HG02610 (cell line): Measurements from ENCODE around the gene AOAH.
"Not testable (repeated sequence)": the region's sequence is repeated elsewhere in the genome, so short reads cannot be mapped to it uniquely, and the experiment has no call there.

Experiments used
- ATAC-seq: cut with Tn5 transposase; IDR thresholded peaks from one replicate; pipeline ENCODE4 v1.9.1; 2021; ENCODE audit warnings: mild to moderate bottlenecking, moderate library complexity; ENCODE audit not compliant: unreplicated experiment

The AOAH gene

DNA sequence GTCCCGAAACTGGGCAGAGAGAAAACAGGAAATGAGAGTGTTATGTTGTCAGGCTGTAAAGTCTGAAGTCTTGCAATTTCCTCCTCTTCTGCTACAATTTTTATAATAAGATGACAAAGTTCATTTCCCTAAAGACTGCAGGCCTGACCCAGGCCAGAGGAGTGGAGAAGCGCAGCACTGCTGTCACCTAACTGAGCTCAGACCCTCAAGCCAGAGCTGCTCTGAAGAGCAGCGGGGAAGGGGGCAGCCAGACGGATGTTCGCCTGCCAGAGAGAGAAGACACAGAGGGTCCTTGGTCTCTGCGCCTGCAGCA is 12.6 kb upstream of the AOAH start:
- no peak for ATAC-seq

DNA sequence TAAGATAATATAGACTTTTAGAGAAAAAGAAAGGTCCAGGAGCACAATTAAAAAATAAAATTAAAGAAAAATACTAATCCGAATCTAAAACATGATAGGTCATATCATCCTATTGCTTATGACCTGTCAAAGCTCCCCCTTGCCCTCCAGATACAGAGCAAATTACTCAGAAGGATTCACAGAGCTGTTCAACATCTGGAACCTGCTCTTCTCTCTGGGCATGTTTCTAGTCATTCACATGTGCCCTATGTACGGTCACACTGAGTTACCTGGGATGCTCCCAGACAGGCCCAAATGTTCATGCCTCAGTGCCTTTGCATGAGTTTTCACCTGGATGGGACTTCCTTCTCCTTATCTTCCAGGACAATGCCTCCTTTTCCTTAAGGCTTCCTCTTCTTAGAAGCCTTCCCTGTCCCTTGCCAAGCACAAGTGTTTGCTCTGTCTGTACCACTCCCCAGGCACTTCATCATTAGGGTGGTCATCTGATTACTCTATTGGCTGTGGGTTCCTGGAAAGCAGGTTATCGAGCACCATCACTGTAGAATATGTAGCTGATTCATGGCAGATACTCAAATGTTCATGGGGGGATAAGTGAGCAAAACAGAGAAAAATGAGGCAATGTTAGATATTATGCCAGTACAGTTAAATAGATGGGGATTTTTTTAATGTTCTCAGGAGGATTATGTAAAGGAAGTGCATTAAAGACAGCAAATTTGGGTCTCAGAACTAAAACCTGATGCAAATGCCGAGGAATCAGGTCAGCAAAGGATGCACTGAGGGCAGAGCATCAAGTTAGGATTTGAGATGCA is 12.0 kb upstream of the AOAH start:
- peak; percentile 90 for ATAC-seq

GRCh38 chr7:36735172-36735571 is 10.9 kb upstream of the AOAH start:
- no peak for ATAC-seq

DNA sequence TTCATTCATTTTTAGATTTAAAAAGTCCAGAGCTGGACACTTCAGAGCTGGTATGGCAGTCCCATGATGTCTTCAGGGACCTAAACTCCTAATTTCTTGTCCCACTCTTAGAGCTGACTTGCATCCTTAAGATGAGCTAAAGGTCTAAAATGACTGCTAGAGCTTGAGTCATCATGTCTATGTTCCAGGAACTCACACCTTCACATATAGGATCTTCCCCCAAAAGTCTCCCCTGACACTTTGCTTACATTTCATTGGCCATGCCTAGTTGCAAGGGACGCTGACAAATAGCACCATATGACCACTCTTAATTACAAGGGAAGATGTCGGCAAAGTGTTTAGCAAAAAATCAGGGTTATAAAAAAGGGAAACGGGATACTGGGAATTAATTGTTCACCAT is 10.4 kb upstream of the AOAH start:
- ATAC-seq, result no peak

DNA sequence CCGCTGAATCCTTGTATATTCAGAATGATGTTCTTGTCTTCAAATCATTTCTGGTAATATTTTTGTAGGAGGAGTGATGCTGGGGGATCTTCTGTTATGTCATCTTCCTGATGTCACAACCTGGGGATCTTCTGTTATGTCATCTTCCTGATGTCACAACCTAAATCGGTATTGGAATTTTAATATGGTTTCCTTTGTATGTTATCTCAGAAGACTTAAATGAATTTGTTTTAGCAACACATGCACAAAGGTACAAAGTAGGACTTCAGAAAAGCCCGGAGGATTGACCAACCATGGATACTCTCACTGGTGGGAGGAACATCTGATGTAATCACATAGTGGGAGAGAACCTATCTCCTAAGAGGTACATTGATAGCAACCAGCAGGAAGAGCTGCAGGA is 9.1 kb upstream of the AOAH start:
- ATAC-seq, result no peak

- ATAC-seq, result no peak
Observed at GRCh38 chr7:36732806-36733205, 8.5 kb upstream of the AOAH start.

DNA sequence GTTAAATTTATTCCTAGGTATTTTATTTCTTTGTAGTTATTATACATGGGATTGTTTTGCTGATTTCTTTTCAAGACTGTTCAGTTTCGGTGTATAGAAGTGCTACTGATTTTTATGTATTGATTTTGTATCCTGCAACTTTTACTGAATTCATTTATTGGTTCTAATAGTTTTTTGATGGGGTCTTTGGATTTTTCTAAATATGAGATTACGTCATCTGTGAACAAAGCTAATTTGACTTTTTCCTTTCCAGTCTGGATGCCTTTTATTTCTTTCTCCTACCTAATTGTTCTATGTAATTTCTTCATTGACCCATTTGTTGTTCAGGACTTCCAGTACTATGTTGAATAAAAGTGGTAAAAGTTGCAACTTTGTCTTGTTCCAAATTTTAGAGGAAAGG is 5.8 kb upstream of the AOAH start:
- no peak for ATAC-seq

- ATAC-seq, result no peak
Observed at GRCh38 chr7:36728143-36728542, 3.8 kb upstream of the AOAH start.

DNA sequence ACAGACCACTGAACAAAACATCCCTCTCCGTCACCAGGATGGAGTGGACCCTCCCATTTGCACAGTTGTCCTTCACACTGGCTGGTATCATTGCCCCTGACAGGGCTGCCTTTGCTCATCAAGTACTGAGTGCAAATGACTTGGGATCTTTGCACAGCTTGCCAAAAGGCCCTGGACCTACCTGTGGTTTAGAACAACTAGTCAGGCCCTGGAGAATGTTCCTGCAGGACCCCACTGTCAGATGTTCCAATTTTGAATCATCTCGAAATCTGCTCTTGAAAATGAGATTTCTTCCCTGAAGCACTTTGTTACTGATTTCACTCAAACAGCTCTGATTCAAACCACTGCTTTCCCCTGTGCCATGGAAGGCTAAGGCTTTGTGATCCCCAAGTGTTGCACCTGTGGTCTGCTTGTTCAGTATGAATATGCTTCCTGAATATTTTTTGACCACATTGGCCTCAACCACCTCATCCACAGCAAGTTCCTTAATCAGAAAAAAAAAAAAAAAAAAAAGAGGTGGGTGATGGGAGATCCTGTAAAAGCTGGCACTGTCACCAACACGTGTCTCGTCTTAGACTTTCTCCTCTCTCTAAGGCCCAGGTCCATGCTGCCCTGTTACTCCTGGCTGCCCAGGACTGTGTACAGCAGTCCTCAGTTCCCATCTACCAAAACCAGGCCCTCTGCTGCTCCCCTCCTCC is 2.7 kb upstream of the AOAH start:
- ATAC-seq, result peak; percentile 64

GRCh38 chr7:36726311-36726710 is 2.0 kb upstream of the AOAH start:
- ATAC-seq, result no peak

- ATAC-seq, result no peak
Observed at GRCh38 chr7:36724996-36725395, 702 bp upstream of the AOAH start.

DNA sequence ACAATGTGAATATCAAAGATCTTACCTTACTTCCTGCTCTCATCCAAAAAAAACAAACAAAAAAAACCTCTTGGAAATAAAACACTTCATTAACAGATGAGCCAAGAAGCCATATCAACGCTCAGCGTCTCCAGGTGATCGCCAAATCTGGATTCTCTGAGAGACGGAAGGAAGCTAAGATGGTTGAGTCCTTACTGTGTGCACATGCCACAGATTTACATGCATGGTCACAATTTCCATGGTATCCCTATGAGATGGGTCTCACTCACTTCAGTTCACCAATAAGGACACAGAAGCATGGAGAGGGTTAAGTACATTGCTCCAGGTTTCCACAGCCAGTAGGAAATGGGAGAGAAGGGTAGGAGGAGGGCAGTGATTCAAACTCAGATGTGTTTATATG is 1.0 kb downstream of the AOAH start:
- no peak for ATAC-seq

DNA sequence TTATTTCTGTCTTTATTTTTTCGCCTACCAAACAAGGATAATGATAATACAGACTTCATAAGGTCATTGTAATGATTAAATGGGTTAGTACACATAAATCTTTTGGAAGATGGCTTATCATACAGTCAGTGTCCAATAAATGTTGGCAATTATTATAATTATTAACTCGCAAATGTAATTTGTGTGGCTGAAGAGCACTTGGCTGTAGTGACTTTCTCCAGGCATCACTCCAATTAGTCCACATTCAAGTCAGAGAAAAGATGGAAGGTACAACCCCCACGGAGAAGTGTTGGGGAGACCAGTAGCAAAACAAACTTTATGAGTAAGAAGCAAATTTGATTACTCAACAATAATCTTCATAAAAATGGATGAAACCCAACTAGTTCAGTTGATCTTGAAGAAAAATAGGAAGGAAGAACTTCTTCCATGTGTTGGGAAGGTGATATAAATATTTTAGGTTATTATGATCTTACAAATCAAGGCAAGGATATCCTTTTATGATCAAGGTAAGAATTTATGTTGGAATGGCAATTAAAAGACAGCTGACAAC is 5.1 kb downstream of the AOAH start:
- ATAC-seq, result no peak

- no peak for ATAC-seq
Observed at GRCh38 chr7:36717586-36717985, 6.7 kb downstream of the AOAH start.

- ATAC-seq, result not testable (repeated sequence)
Observed at GRCh38 chr7:36716802-36717201, 7.5 kb downstream of the AOAH start.

GRCh38 chr7:36712015-36712414 is 12.3 kb downstream of the AOAH start:
- ATAC-seq, result no peak

- ATAC-seq, result no peak
Observed at GRCh38 chr7:36711256-36711655, 13.0 kb downstream of the AOAH start.

GRCh38 chr7:36710186-36710791 is 14.0 kb downstream of the AOAH start:
- no peak for ATAC-seq

DNA sequence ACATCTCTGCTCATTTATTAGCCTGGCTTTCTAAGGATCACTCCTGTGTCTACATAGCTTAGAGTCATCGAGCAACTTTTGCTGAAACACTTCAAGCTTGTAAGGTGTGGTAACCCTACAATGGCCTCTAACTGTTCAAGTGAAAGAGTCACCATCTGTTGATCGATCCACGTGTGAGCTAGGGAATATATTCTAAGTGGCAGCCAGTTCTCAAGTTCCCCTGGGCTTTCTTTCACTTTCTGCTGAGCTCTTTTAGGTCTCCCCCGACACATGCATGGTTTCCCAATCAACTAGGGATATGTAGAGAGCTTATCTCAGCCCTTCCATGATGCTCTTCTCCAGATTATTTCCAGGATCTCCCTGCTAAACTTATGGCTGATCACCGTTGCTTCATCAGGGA is 15.5 kb downstream of the AOAH start:
- no peak for ATAC-seq

GRCh38 chr7:36707898-36708297 is 16.4 kb downstream of the AOAH start:
- no peak for ATAC-seq

DNA sequence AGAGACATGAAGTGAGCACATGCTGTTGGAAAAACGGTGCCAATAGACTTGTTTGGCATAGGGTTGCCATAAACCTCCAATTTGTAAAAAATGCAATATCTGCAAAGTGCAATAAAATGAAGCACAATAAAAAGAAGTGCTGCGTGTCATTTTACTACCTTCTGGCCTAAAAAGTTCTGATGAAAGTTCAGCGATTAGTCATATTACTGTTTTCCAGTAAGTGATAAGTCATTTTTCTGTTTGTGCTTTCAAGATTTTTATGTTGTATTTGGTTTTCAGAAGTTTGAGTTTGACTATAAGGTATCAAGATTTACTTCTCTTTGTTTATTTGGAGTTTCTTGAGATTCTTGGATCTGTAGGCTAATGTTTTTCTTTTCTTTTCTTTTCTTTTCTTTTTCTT is 16.8 kb downstream of the AOAH start:
- ATAC-seq, result no peak

DNA sequence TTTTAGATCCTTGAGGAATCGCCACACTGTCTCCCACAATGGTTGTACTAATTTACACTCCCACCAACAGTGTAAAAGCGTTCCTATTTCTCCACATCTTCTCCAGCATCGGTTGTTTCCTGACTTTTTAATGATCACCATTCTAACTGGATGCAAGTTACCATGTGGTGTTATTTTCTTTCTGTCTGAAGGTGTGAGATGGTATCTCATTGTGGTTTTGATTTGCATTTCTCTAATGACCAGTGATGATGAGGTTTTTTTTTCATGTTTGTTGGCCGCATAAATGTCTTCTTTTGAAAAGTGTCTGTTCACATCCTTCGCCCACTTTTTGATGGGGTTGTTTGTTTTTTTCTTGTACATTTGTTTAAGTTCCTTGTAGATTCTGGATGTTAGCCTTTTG is 20.4 kb downstream of the AOAH start:
- ATAC-seq, result not testable (repeated sequence)
